PC-9 (cell line): ENCODE data around the gene RFX4. TPM values are rescaled to one million over a fixed set of nuclear protein-coding genes. Genes with fewer than 3 reads are reported as not detected.

Experiments
- BruUV-seq: library from RNA; stranded (reverse); fragments of 400-500 nt; replicated peaks from 2 replicates; lab custom pipeline; 2021; lab: Mats Ljungman, UMichigan
- CTCF ChIA-PET: fragments of 300-600 bp; sonication (Branson Sonifier 250); formaldehyde crosslinking; loops from one replicate; lab custom pipeline; 2022; ENCODE audit warnings: antibody characterized with exemption; lab: Charles Lee
- POLR2A ChIA-PET: fragments of 300-600 bp; sonication (Branson Sonifier 250); formaldehyde crosslinking; loops from one replicate; lab custom pipeline; 2022; ENCODE audit warnings: antibody characterized with exemption; ENCODE audit not compliant: unreplicated experiment; lab: Charles Lee
- DNase-seq, 2 experiments: peaks; one replicate each; pipeline versions ENCODE4 v3.0.0 to v3.0.0-alpha.2; 2015 to 2022; ENCODE audit warnings: mixed read lengths in 1 of 2
- H2AFZ ChIP-seq: fragments of 200-600 bp; sonication (generic); 2 replicates; pipeline ENCODE4 v1.8.1; 2017; ENCODE audit warnings: antibody characterized with exemption
- H3F3A ChIP-seq: fragments of 200-600 bp; sonication (generic); 2 replicates; pipeline ENCODE4 v1.8.1; 2017; ENCODE audit warnings: antibody characterized with exemption, mild to moderate bottlenecking, low read depth; ENCODE audit not compliant: insufficient read depth
- H3K27ac ChIP-seq: fragments of 200-600 bp; sonication (generic); 2 replicates; pipeline ENCODE4 v1.6.1; 2016; ENCODE audit warnings: mixed run types
- H3K27me3 ChIP-seq: fragments of 200-600 bp; sonication (generic); 2 replicates; pipeline ENCODE4 v1.6.1; 2016; ENCODE audit warnings: low read depth, mixed run types; ENCODE audit not compliant: insufficient read depth
- H3K36me3 ChIP-seq: fragments of 200-600 bp; sonication (generic); 2 replicates; pipeline ENCODE4 v1.6.1; 2016; ENCODE audit warnings: low read depth, mixed run types
- H3K4me1 ChIP-seq: fragments of 200-600 bp; sonication (generic); replicated peaks from 2 replicates; pipeline ENCODE4 v1.6.1; 2016; ENCODE audit warnings: mixed run types; ENCODE audit not compliant: insufficient read depth
- H3K4me2 ChIP-seq: fragments of 200-600 bp; sonication (generic); 2 replicates; pipeline ENCODE4 v1.6.1; 2017; ENCODE audit warnings: mixed run types
- H3K4me3 ChIP-seq: fragments of 200-600 bp; sonication (generic); 2 replicates; pipeline ENCODE4 v1.6.1; 2016; ENCODE audit warnings: mixed run types
- H3K79me2 ChIP-seq: fragments of 200-600 bp; sonication (generic); 2 replicates; pipeline ENCODE4 v1.6.1; 2017; ENCODE audit warnings: low read depth, mixed run types
- H3K9me2 ChIP-seq: fragments of 200-600 bp; sonication (generic); 2 replicates; pipeline ENCODE4 v1.8.1; 2017; ENCODE audit warnings: mild to moderate bottlenecking; ENCODE audit not compliant: insufficient read depth
- H3K9me3 ChIP-seq: fragments of 200-600 bp; sonication (generic); 2 replicates; pipeline ENCODE4 v1.8.1; 2016; ENCODE audit warnings: low read depth; ENCODE audit not compliant: insufficient read depth
- H4K20me1 ChIP-seq: fragments of 200-600 bp; sonication (generic); 2 replicates; pipeline ENCODE4 v1.8.1; 2017; ENCODE audit not compliant: insufficient read depth
- CTCF ChIP-seq: fragments of 200-600 bp; sonication (generic); conservative IDR thresholded peaks from 2 replicates; pipeline ENCODE4 v1.6.1; 2017; ENCODE audit warnings: mixed run types, antibody characterized with exemption, mild to moderate bottlenecking, moderate library complexity
- EZH2 ChIP-seq: fragments of 200-600 bp; sonication (generic); IDR thresholded peaks from 2 replicates; pipeline ENCODE4 v1.8.0; 2017; ENCODE audit warnings: antibody characterized with exemption, low read depth
- intact Hi-C: fragments of 100-400 bp; cut with micrococcal nuclease; formaldehyde crosslinking; loops from one replicate; pipeline ENCODE4 v1.10.0; 2022; ENCODE audit not compliant: unreplicated experiment
- total RNA-seq: library from RNA; stranded (reverse); gene quantifications from 2 replicates; pipeline ENCODE4 v1.2.3, GENCODE V29; 2021

RFX4 gene
- total RNA-seq, 1 experiment from 2014 or later: not detected

GRCh38 chr12:106733660-106734059 is 150.9 kb downstream of the RFX4 start:
- ChIA-PET CTCF (no interaction called here), POLR2A (no interaction called here)
- intact Hi-C loops: no loop called here
- H3K9me2 ChIP-seq: no peaks in the 10 kb centered on the region
- TF ChIP-seq CTCF (no peak), EZH2 (no peak)
- no TSS peak for BruUV-seq
- H3K36me3 ChIP-seq: no peaks in the 10 kb centered on the region
- no peaks in the 10 kb centered on the region for H3K9me3 ChIP-seq
- no peak overlapping the region for H3K4me2 ChIP-seq
- no peaks in the 10 kb centered on the region for H3K27me3 ChIP-seq
- no peak overlapping the region for H3K4me3 ChIP-seq
- H2AFZ ChIP-seq: no peak overlapping the region
- no peaks in the 10 kb centered on the region for H3K4me1 ChIP-seq
- no peaks in the 10 kb centered on the region for H4K20me1 ChIP-seq
- H3F3A ChIP-seq: no peaks in the 10 kb centered on the region
- DNase-seq: no peak
- no peaks in the 10 kb centered on the region for H3K79me2 ChIP-seq
- no peak overlapping the region for H3K27ac ChIP-seq

GRCh38 chr12:106736051-106736957 is 153.5 kb downstream of the RFX4 start:
- Histone ChIP-seq H3K4me3 (no peak overlapping the region), H2AFZ (no peak overlapping the region), H3K27ac (no peak overlapping the region), H3K4me1 (no peaks in the 10 kb centered on the region), H3K79me2 (no peaks in the 10 kb centered on the region), H3K9me2 (no peaks in the 10 kb centered on the region), H4K20me1 (no peaks in the 10 kb centered on the region), H3K9me3 (no peaks in the 10 kb centered on the region), H3K27me3 (no peaks in the 10 kb centered on the region), H3K36me3 (no peaks in the 10 kb centered on the region), H3K4me2 (no peak overlapping the region), H3F3A (no peaks in the 10 kb centered on the region)
- ChIA-PET CTCF (interaction anchor here (0.6 kb wide), 1 partner anchor 147 kb away, joined by 6 read pairs; no protein-coding TSS in a partner anchor), POLR2A (no interaction called here)
- TF ChIP-seq EZH2: no peak
- no peak for TF ChIP-seq CTCF
- no peak for DNase-seq
- intact Hi-C loops: no loop called here
- no TSS peak for BruUV-seq

- Histone ChIP-seq H3K4me1 (no peaks in the 10 kb centered on the region), H3K4me3 (no peak overlapping the region), H2AFZ (no peak overlapping the region), H3K36me3 (no peaks in the 10 kb centered on the region), H3K4me2 (no peak overlapping the region), H3K9me3 (no peaks in the 10 kb centered on the region), H3K27ac (no peak overlapping the region), H3K27me3 (no peaks in the 10 kb centered on the region), H4K20me1 (no peaks in the 10 kb centered on the region), H3K79me2 (no peaks in the 10 kb centered on the region), H3K9me2 (no peaks in the 10 kb centered on the region), H3F3A (no peaks in the 10 kb centered on the region)
- intact Hi-C loops: no loop called here
- CTCF ChIA-PET: no interaction called here
- BruUV-seq: no TSS peak
- TF ChIP-seq EZH2 (no peak), CTCF (no peak)
- no peak for DNase-seq
- POLR2A ChIA-PET: interaction anchor here (0.6 to 0.7 kb wide), 2 partner anchors 45 to 59 kb away, joined by 4 to 8 read pairs; no protein-coding TSS in a partner anchor
Observed at GRCh38 chr12:106739318-106739717, 156.5 kb downstream of the RFX4 start.
